LNCAP (cell line): Measurements from ENCODE around the gene ASTN2.

Experiments
- CTCF ChIP-seq: fragments of 450-650 bp; IDR thresholded peaks from 2 replicates; pipeline ENCODE4 v1.5.1; 2017; ENCODE audit warnings: mild to moderate bottlenecking

Gene ASTN2

GRCh38 chr9:116809656-116810055, 605.2 kb downstream of the ASTN2 start:
- TF ChIP-seq CTCF, result no peak

- no peak for TF ChIP-seq CTCF
These were observed 608.8 kb downstream of the ASTN2 start for GRCh38 chr9:116806075-116806474.

GRCh38 chr9:116800885-116801284, 614.0 kb downstream of the ASTN2 start:
- TF ChIP-seq CTCF, result no peak

GRCh38 chr9:116800074-116800473, 614.8 kb downstream of the ASTN2 start:
- no peak for TF ChIP-seq CTCF

GRCh38 chr9:116798521-116798920, 616.3 kb downstream of the ASTN2 start:
- no peak for TF ChIP-seq CTCF

- TF ChIP-seq CTCF, result no peak
These were observed 617.6 kb downstream of the ASTN2 start for GRCh38 chr9:116797276-116797675.

GRCh38 chr9:116796669-116797068, 618.2 kb downstream of the ASTN2 start:
- no peak for TF ChIP-seq CTCF

- TF ChIP-seq CTCF, result no peak
These were observed 619.0 kb downstream of the ASTN2 start for GRCh38 chr9:116795821-116796220.
